Left ventricle myocardium inferior (tissue), 1 donor: ENCODE results near the gene CCL22. TPM values are rescaled to one million over a fixed set of nuclear protein-coding genes. Genes with fewer than 3 reads are reported as not detected.
A peak's percentile ranks its signal among the peaks of the same experiment; 100 is the strongest.

ENCODE experiments used
- DNase-seq: peaks from one replicate; pipeline ENCODE4 v3.0.0-alpha.2; 2020
- H3K27ac ChIP-seq: fragments of 200-600 bp; replicated peaks from 2 replicates; pipeline ENCODE4 v1.8.0; 2021
- H3K27me3 ChIP-seq: fragments of 200-600 bp; 2 replicates; pipeline ENCODE4 v1.8.0; 2021; ENCODE audit warnings: low read depth
- H3K36me3 ChIP-seq: fragments of 200-600 bp; 2 replicates; pipeline ENCODE4 v1.8.0; 2021
- H3K4me1 ChIP-seq: fragments of 200-600 bp; 2 replicates; pipeline ENCODE4 v1.8.0; 2021
- H3K4me3 ChIP-seq: fragments of 200-600 bp; 2 replicates; pipeline ENCODE4 v1.8.0; 2021; ENCODE audit warnings: mild to moderate bottlenecking, moderate library complexity
- H3K9me3 ChIP-seq: fragments of 200-600 bp; replicated peaks from 2 replicates; pipeline ENCODE4 v1.8.0; 2021
- intact Hi-C: fragments of 100-400 bp; cut with micrococcal nuclease; formaldehyde crosslinking; loops from one replicate; pipeline ENCODE4 v1.11.0; 2022
- total RNA-seq: library from RNA; stranded (reverse); fragmentation: NEBNext Ultra II Directional; extraction: Animal tissue kit (Norgen Biotek cat#: 25700); gene quantifications from one replicate; pipeline ENCODE4 v1.2.1, GENCODE V29; 2021
- TF ChIP-seq, protein P1 (sequence below): fragments of 200-600 bp; IDR thresholded peaks from 2 replicates; pipeline ENCODE4 v1.8.0; 2021; ENCODE audit warnings: antibody characterized with exemption, mild to moderate bottlenecking, borderline replicate concordance
- donor health status: DM: no; HTN: yes; CAD: no; lungs with severe emphysema.

CCL22 gene
- total RNA-seq, 1 donor from 2014 or later: not detected

DNA sequence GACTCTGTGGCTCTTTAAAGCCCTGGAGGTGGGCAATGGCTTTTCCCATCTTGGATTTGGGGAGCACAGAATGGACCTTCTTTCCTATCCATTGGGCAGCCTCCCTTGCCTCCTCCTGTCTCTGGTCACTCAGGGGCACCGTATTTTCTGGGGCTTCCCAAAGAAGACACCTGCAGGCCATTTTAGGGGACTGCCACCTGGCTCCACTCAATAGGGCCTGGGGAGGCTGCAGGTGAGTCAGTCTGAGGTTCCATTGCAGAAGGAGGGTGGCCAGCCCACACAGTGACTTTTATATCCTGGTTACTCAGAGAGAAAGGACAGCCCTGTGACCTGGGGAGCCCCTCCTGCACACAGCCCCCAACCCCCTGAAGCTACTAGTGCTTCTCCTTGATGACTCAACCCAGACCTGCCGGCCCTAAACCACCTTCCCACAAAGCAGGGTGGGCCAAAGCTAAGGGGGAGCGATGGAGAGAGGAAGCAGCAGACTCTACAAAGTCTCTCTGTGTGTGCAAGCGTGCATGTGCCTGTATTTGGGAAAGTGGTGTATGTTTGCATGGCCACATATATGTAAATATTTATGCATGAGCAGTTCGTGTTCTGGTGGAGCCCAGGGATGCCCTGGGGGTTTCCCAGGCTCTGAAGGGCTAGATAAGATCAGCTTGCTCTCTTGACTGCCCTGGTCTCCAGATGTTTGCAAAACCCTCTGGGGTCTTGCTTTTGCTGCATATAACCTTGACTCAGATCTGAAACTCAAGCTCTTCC, 18.7 kb downstream of the CCL22 start:
- H3K36me3 ChIP-seq: peaks cover 3% of the 10 kb centered on the region
- TF ChIP-seq, protein P1, sequence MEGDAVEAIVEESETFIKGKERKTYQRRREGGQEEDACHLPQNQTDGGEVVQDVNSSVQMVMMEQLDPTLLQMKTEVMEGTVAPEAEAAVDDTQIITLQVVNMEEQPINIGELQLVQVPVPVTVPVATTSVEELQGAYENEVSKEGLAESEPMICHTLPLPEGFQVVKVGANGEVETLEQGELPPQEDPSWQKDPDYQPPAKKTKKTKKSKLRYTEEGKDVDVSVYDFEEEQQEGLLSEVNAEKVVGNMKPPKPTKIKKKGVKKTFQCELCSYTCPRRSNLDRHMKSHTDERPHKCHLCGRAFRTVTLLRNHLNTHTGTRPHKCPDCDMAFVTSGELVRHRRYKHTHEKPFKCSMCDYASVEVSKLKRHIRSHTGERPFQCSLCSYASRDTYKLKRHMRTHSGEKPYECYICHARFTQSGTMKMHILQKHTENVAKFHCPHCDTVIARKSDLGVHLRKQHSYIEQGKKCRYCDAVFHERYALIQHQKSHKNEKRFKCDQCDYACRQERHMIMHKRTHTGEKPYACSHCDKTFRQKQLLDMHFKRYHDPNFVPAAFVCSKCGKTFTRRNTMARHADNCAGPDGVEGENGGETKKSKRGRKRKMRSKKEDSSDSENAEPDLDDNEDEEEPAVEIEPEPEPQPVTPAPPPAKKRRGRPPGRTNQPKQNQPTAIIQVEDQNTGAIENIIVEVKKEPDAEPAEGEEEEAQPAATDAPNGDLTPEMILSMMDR: no peak
- DNase-seq: no peak
- H3K27ac ChIP-seq: peak overlapping the region; percentile 36
- peaks cover 77% of the 10 kb centered on the region for H3K4me1 ChIP-seq
- intact Hi-C loops: no loop called here
- H3K4me3 ChIP-seq: no peak overlapping the region
- H3K27me3 ChIP-seq: peaks cover 5% of the 10 kb centered on the region
- no peaks in the 10 kb centered on the region for H3K9me3 ChIP-seq

GRCh38 chr16:57379579-57379978, 21.0 kb downstream of the CCL22 start:
- H3K9me3 ChIP-seq: no peaks in the 10 kb centered on the region
- peak overlapping the region; percentile 39 for H3K27ac ChIP-seq
- TF ChIP-seq, protein P1: no peak
- intact Hi-C loops: no loop called here
- H3K4me3 ChIP-seq: no peak overlapping the region
- peaks cover 81% of the 10 kb centered on the region for H3K4me1 ChIP-seq
- H3K36me3 ChIP-seq: peaks cover 7% of the 10 kb centered on the region
- DNase-seq: no peak
- no peaks in the 10 kb centered on the region for H3K27me3 ChIP-seq

DNA sequence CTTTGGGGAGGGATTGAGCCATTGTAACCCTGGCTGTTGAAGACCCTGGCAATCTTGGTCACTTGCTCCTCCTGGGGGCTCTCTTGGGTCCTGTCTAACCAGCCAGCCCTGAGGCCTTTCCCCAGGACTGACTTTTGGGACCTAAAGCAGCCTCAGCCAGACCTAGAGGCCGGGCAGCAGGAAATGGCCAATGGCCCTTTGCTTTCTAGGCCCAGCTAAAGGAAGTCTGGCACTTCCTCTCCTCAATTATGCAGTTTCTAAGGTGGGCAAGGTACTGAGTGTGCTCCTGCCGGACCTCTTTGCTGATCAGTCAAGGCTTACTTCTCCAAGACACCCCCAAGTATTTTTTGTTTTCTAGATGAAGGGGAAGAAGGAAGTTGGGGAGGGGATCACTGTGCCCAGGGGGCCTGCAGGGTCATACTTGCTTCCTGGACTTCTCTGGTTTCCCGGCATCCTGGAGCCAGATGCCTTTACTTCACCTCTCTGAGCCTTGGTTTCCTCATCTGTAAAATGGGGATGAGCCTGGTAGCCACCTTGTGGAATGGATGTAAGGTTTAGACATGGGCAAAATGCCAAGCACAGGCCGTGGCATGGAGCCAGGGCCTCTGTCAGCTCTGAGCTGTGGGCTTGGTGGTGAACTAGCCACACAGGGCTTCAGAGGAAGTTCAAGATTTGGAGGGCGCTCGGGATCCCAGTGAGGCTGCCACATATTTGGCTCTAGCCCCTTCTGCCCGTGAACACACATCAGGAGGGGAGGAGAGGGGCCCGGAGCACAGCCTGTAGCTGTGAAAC, 22.3 kb downstream of the CCL22 start:
- H3K4me3 ChIP-seq: no peak overlapping the region
- no peaks in the 10 kb centered on the region for H3K27me3 ChIP-seq
- intact Hi-C loops: no loop called here
- peak overlapping the region; percentile 48 for H3K27ac ChIP-seq
- no peaks in the 10 kb centered on the region for H3K9me3 ChIP-seq
- TF ChIP-seq, protein P1: no peak
- H3K36me3 ChIP-seq: peaks cover 7% of the 10 kb centered on the region
- DNase-seq: peak; percentile 45
- H3K4me1 ChIP-seq: peaks cover 86% of the 10 kb centered on the region

GRCh38 chr16:57381791-57382534, 23.4 kb downstream of the CCL22 start:
- Histone ChIP-seq H3K36me3 (peaks cover 7% of the 10 kb centered on the region), H3K27ac (peak overlapping the region; percentile 48), H3K4me1 (peaks cover 91% of the 10 kb centered on the region), H3K4me3 (no peak overlapping the region), H3K9me3 (no peaks in the 10 kb centered on the region), H3K27me3 (no peaks in the 10 kb centered on the region)
- no peak for DNase-seq
- intact Hi-C loops: no loop called here
- TF ChIP-seq, protein P1: no peak

GRCh38 chr16:57382535-57383275, 24.1 kb downstream of the CCL22 start:
- Histone ChIP-seq H3K4me1 (peaks cover 90% of the 10 kb centered on the region), H3K27me3 (no peaks in the 10 kb centered on the region), H3K36me3 (peaks cover 7% of the 10 kb centered on the region), H3K4me3 (no peak overlapping the region), H3K9me3 (no peaks in the 10 kb centered on the region), H3K27ac (peak overlapping the region; percentile 48)
- no peak for DNase-seq
- intact Hi-C loops: no loop called here
- TF ChIP-seq, protein P1: no peak
